ENCODE measurements around the gene COA1. TPM values are rescaled to one million over a fixed set of nuclear protein-coding genes. Genes with fewer than 3 reads are reported as not detected.
"Not testable (repeated sequence)": the region's sequence is repeated elsewhere in the genome, so short reads cannot be mapped to it uniquely, and the experiment has no call there.

Gene COA1
- total RNA-seq, 2 donors from 2014 or later = 24.8 to 45.1 TPM

DNA sequence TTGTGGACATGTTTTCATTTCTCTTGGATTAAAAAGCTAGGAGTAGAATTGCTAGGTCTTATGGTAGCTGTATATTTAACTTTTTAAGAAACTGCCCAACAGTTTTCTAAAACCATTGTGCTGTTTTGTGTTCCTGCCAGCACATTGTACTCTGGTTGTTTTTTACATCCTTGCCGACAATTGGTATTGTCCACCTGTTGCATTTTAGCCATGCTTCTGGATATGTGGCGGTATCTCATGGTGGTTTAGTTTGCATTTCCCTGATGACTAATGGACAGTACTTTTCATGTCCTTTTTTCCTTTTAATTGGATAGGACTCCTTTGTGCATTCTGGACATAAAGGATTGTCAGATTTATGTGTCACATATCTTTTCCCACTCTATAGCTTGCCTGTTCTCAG is 100.9 kb downstream of the COA1 start:
- intact Hi-C loops (cut with DNase I) = no loop called here
- no peaks in the 10 kb centered on the region for H3K4me1 ChIP-seq
- H3K9me3 ChIP-seq = no peaks in the 10 kb centered on the region
- TF ChIP-seq, protein P1, sequence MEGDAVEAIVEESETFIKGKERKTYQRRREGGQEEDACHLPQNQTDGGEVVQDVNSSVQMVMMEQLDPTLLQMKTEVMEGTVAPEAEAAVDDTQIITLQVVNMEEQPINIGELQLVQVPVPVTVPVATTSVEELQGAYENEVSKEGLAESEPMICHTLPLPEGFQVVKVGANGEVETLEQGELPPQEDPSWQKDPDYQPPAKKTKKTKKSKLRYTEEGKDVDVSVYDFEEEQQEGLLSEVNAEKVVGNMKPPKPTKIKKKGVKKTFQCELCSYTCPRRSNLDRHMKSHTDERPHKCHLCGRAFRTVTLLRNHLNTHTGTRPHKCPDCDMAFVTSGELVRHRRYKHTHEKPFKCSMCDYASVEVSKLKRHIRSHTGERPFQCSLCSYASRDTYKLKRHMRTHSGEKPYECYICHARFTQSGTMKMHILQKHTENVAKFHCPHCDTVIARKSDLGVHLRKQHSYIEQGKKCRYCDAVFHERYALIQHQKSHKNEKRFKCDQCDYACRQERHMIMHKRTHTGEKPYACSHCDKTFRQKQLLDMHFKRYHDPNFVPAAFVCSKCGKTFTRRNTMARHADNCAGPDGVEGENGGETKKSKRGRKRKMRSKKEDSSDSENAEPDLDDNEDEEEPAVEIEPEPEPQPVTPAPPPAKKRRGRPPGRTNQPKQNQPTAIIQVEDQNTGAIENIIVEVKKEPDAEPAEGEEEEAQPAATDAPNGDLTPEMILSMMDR (IDR thresholded peaks at IDR 0.05) = no peak
- no peak overlapping the region for H3K4me3 ChIP-seq
- no peak for DNase-seq
- H3K27ac ChIP-seq = no peak overlapping the region
- no peak overlapping the region for H3K9ac ChIP-seq (ENCODE audit: low read depth in 2 of 2, low read length in 2 of 2)
- no peaks in the 10 kb centered on the region for H3K27me3 ChIP-seq
- H3K36me3 ChIP-seq = no peaks in the 10 kb centered on the region

DNA sequence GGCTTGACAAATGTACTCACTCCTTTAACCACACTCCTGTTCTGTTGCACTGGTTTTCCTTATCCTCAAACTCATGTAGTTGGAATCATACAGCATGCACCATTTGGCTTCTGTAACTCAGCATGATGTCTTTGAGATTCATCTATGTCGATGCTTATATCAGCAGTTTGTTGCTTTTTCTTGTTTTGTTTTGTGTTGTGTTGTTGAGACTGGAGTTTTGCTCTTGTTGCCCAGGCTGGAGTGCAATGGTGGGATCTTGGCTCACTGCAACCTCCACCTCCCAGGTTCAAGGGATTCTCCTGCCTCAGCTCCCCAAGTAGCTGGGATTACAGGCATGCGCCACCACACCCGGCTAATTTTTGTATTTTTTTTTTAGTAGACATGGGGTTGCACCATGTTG is 101.5 kb downstream of the COA1 start:
- H3K27ac ChIP-seq; DNase-seq; H3K9me3 ChIP-seq; intact Hi-C loops (cut with DNase I); H3K4me3 ChIP-seq; H3K9ac ChIP-seq (ENCODE audit: low read depth in 2 of 2, low read length in 2 of 2); H3K27me3 ChIP-seq; H3K36me3 ChIP-seq; H3K4me1 ChIP-seq: not testable (repeated sequence)

DNA sequence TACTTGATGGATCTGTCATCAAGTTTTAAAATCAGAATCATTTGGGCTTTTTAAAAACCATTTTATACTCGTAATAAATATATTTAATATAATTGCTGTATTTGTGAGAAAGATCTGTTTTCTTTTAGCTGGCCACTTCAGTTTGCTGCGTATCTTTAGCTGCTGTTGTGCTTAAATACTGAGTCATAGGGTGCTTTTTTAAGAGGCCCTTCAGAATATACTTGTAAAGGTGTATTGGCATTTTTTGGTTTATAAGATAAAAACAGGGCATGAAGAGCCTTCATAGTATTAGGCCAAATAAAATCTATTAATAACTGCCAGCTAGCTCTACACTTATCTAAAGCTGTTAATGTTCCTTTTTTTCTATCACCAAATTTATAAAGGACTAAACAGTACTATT is 102.6 kb downstream of the COA1 start:
- intact Hi-C loops (cut with DNase I) = no loop called here
- DNase-seq = no peak
- H3K27ac ChIP-seq = no peak overlapping the region
- no peak overlapping the region for H3K9ac ChIP-seq (ENCODE audit: low read depth in 2 of 2, low read length in 2 of 2)
- H3K9me3 ChIP-seq = no peaks in the 10 kb centered on the region
- H3K4me1 ChIP-seq = no peaks in the 10 kb centered on the region
- no peaks in the 10 kb centered on the region for H3K27me3 ChIP-seq
- TF ChIP-seq, protein P1 (IDR thresholded peaks at IDR 0.05) = no peak
- H3K4me3 ChIP-seq = no peak overlapping the region
- H3K36me3 ChIP-seq = no peaks in the 10 kb centered on the region

- Histone ChIP-seq H3K9me3 (no peaks in the 10 kb centered on the region), H3K27ac (no peak overlapping the region)
- DNase-seq = no peak
Observed at GRCh38 chr7:43625980-43626379, 103.3 kb downstream of the COA1 start.

GRCh38 chr7:43625453-43625852 is 103.9 kb downstream of the COA1 start:
- Histone ChIP-seq H3K4me1 (no peaks in the 10 kb centered on the region), H3K9me3 (no peaks in the 10 kb centered on the region), H3K27me3 (no peaks in the 10 kb centered on the region), H3K9ac (ENCODE audit: low read depth in 2 of 2, low read length in 2 of 2) (no peak overlapping the region), H3K4me3 (no peak overlapping the region), H3K27ac (no peak overlapping the region), H3K36me3 (no peaks in the 10 kb centered on the region)
- no peak for DNase-seq
- TF ChIP-seq, protein P1 (IDR thresholded peaks at IDR 0.05) = no peak
- intact Hi-C loops (cut with DNase I) = no loop called here

More at GRCh38 chr7:43625980-43626379, 103.3 kb downstream of the COA1 start:
- no peaks in the 10 kb centered on the region for H3K36me3 ChIP-seq
- no peaks in the 10 kb centered on the region for H3K27me3 ChIP-seq
- TF ChIP-seq, protein P1 (IDR thresholded peaks at IDR 0.05) = no peak
- no peak overlapping the region for H3K4me3 ChIP-seq
- H3K4me1 ChIP-seq = no peaks in the 10 kb centered on the region
- intact Hi-C loops (cut with DNase I) = no loop called here
- H3K9ac ChIP-seq (ENCODE audit: low read depth in 2 of 2, low read length in 2 of 2) = no peak overlapping the region

GRCh38 chr7:43624156-43624555 is 105.2 kb downstream of the COA1 start:
- no peak overlapping the region for H3K4me3 ChIP-seq
- no peaks in the 10 kb centered on the region for H3K36me3 ChIP-seq
- TF ChIP-seq, protein P1 (IDR thresholded peaks at IDR 0.05) = no peak
- no peaks in the 10 kb centered on the region for H3K27me3 ChIP-seq
- no peak for DNase-seq
- no peaks in the 10 kb centered on the region for H3K4me1 ChIP-seq
- H3K9ac ChIP-seq (ENCODE audit: low read depth in 2 of 2, low read length in 2 of 2) = no peak overlapping the region
- H3K9me3 ChIP-seq = no peaks in the 10 kb centered on the region
- H3K27ac ChIP-seq = no peak overlapping the region
- intact Hi-C loops (cut with DNase I) = no loop called here

Measured in colonic mucosa (tissue), 4 donors.